WERI-Rb-1 (cell line): ENCODE results near the gene COTL1.

ENCODE experiments used
- DNase-seq: peaks from one replicate; pipeline ENCODE4 v3.0.0-alpha.2; 2020
- H3K27ac ChIP-seq: fragments of 250-450 bp; sonication (Bioruptor Pico); 2 replicates; pipeline ENCODE4 v1.5.1; 2020; ENCODE audit warnings: mild to moderate bottlenecking, moderate library complexity
- H3K27me3 ChIP-seq: fragments of 250-450 bp; sonication (Bioruptor Pico); 2 replicates; pipeline ENCODE4 v1.5.1; 2021; ENCODE audit warnings: mild to moderate bottlenecking, low read depth, moderate library complexity; ENCODE audit not compliant: insufficient read depth, severe bottlenecking
- H3K36me3 ChIP-seq: fragments of 250-450 bp; sonication (Bioruptor Pico); 2 replicates; pipeline ENCODE4 v1.5.1; 2020; ENCODE audit warnings: mild to moderate bottlenecking, moderate library complexity
- H3K4me3 ChIP-seq: 2 replicates; pipeline ENCODE4 v1.5.1; 2011; ENCODE audit warnings: low read depth, mild to moderate bottlenecking, control low read depth, low read length
- H3K9me3 ChIP-seq: fragments of 250-450 bp; sonication (Bioruptor Pico); 2 replicates; pipeline ENCODE4 v1.5.1; 2021; ENCODE audit warnings: mild to moderate bottlenecking, moderate library complexity; ENCODE audit not compliant: severe bottlenecking
- CTCF ChIP-seq: IDR thresholded peaks from 2 replicates; pipeline ENCODE4 v1.5.1; 2011; ENCODE audit warnings: low read depth, mild to moderate bottlenecking, control low read depth, inconsistent platforms, low read length

Gene COTL1

GRCh38 chr16:84606081-84606875 is 11.6 kb downstream of the COTL1 start:
- no peaks in the 10 kb centered on the region for H3K9me3 ChIP-seq
- no peak overlapping the region for H3K27ac ChIP-seq
- no peak for DNase-seq
- no peaks in the 10 kb centered on the region for H3K27me3 ChIP-seq
- no peak for TF ChIP-seq CTCF
- no peaks in the 10 kb centered on the region for H3K36me3 ChIP-seq
- no peak overlapping the region for H3K4me3 ChIP-seq

GRCh38 chr16:84605339-84605848 is 12.5 kb downstream of the COTL1 start:
- H3K27me3 ChIP-seq = no peaks in the 10 kb centered on the region
- no peak overlapping the region for H3K27ac ChIP-seq
- no peak for DNase-seq
- no peak for TF ChIP-seq CTCF
- H3K4me3 ChIP-seq = no peak overlapping the region
- H3K9me3 ChIP-seq = no peaks in the 10 kb centered on the region
- no peaks in the 10 kb centered on the region for H3K36me3 ChIP-seq

- Histone ChIP-seq H3K4me3 (no peak overlapping the region), H3K9me3 (no peaks in the 10 kb centered on the region), H3K36me3 (no peaks in the 10 kb centered on the region), H3K27me3 (no peaks in the 10 kb centered on the region), H3K27ac (no peak overlapping the region)
- no peak for TF ChIP-seq CTCF
- no peak for DNase-seq
These were observed 13.3 kb downstream of the COTL1 start for GRCh38 chr16:84604477-84605013.

GRCh38 chr16:84603940-84604339 is 13.9 kb downstream of the COTL1 start:
- DNase-seq = no peak
- Histone ChIP-seq H3K9me3 (no peaks in the 10 kb centered on the region), H3K27ac (no peak overlapping the region), H3K27me3 (no peaks in the 10 kb centered on the region), H3K4me3 (no peak overlapping the region), H3K36me3 (no peaks in the 10 kb centered on the region)
- TF ChIP-seq CTCF = no peak

GRCh38 chr16:84603140-84603816 is 14.6 kb downstream of the COTL1 start:
- TF ChIP-seq CTCF = no peak
- DNase-seq = no peak
- H3K36me3 ChIP-seq = no peaks in the 10 kb centered on the region
- H3K4me3 ChIP-seq = no peak overlapping the region
- H3K27me3 ChIP-seq = no peaks in the 10 kb centered on the region
- no peaks in the 10 kb centered on the region for H3K9me3 ChIP-seq
- no peak overlapping the region for H3K27ac ChIP-seq
